Measurements from ENCODE around the gene GRIFIN.

Gene GRIFIN

GRCh38 chr7:2512713-2513112, 36.5 kb upstream of the GRIFIN start:
- DNase-seq (ENCODE audit: low read depth in 2 of 3, low spot score in 2 of 3): no peak

- no peak for DNase-seq (ENCODE audit: low read depth in 2 of 3, low spot score in 2 of 3)
Observed at GRCh38 chr7:2512179-2512661, 36.0 kb upstream of the GRIFIN start.

- no peak for DNase-seq (ENCODE audit: low read depth in 2 of 3, low spot score in 2 of 3)
Observed at GRCh38 chr7:2511769-2512168, 35.6 kb upstream of the GRIFIN start.

GRCh38 chr7:2510909-2511768, 34.9 kb upstream of the GRIFIN start:
- no peak for DNase-seq (ENCODE audit: low read depth in 2 of 3, low spot score in 2 of 3)

- DNase-seq (ENCODE audit: low read depth in 2 of 3, low spot score in 2 of 3): no peak
Observed at GRCh38 chr7:2510130-2510776, 34.1 kb upstream of the GRIFIN start.

GRCh38 chr7:2509298-2509906, 33.2 kb upstream of the GRIFIN start:
- no peak for DNase-seq (ENCODE audit: low read depth in 2 of 3, low spot score in 2 of 3)

DNA sequence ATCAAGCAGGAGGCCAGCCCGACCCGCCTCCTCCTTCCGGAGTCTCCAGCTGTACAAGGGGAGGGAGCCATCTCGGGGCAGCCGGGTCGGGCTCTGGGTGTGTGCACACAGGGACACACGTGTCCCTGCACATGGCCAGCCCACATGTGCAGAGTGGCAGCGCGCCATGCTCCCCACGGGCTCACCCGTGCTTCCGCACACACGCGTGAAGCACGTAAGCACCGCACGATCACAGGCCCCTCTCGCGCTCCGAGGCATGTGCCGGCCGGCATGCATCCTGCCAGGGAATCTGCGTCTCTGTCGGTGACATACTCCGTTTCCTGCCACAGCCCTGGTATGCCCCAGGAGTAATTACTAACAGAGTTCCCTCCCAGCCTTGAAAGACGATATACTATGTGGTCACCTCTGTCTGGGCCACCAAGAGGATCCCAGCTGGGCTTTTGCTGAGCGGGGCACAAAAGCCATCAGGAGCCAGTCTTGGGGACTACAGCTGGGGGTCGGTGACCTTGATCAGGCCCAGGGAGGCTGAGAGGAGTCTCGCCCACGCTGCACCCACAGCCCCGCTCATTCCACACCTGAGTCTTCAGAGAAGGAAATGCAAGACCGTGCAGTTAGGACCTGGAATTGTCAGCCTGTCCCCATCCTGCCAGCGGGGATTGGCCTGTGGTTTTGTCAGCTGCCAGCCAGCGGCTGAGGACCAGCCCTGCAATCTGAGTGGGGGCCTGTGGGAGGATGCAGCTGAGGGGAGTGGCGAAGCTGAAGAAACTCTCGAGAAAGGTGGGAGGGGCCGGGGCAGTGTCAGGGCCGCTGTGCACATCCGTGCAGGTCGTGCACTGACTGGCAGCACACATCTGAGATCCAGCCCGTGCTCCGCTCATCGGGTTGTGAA, 32.4 kb upstream of the GRIFIN start:
- no peak for DNase-seq (ENCODE audit: low read depth in 2 of 3, low spot score in 2 of 3)

GRCh38 chr7:2507917-2508306, 31.7 kb upstream of the GRIFIN start:
- no peak for DNase-seq (ENCODE audit: low read depth in 2 of 3, low spot score in 2 of 3)

- DNase-seq (ENCODE audit: low read depth in 2 of 3, low spot score in 2 of 3): no peak
Observed at GRCh38 chr7:2507208-2507916, 31.2 kb upstream of the GRIFIN start.

DNA sequence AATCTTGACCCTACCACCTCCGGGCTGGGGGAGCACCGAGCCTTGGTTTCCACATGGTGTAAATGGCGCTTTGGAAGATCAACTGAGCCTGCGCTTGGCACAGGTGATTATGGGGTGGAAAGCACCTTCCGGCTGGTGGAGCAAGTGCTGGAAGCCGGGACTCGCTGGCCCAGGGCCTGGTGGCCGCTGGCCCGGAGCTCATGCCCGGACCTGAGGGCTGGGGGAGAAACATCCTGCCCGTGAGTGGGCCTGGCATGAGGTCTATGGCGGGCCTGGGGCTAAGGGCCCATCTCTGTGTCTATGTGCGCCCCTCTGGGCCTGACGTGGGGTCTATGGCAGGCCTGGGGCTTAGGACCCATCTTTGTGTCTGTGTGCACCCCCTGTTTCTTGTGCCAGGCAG, 29.2 kb upstream of the GRIFIN start:
- DNase-seq (ENCODE audit: low read depth in 2 of 3, low spot score in 2 of 3): no peak

- no peak for DNase-seq (ENCODE audit: low read depth in 2 of 3, low spot score in 2 of 3)
Observed at GRCh38 chr7:2504889-2505375, 28.7 kb upstream of the GRIFIN start.

- DNase-seq (ENCODE audit: low read depth in 2 of 3, low spot score in 2 of 3): no peak
Observed at GRCh38 chr7:2504128-2504888, 28.1 kb upstream of the GRIFIN start.

GRCh38 chr7:2503056-2503941, 27.1 kb upstream of the GRIFIN start:
- DNase-seq (ENCODE audit: low read depth in 2 of 3, low spot score in 2 of 3): no peak

DNA sequence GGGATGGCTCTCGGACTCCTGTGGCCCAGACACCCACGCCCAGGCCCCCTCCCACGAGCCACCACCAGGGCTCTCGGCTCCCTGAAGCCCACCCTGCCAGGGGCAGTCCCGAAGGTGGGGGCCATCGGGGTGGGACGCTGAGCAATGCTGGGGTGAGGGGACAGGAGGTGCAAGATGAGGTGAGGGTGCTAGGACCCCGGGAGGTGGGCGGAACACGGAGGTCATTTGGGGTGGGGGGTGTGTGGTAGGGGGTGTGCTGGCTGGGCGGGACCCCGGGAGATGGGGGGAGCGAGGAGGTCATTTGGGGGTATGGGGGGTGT, 26.4 kb upstream of the GRIFIN start:
- no peak for DNase-seq (ENCODE audit: low read depth in 2 of 3, low spot score in 2 of 3)

- DNase-seq (ENCODE audit: low read depth in 2 of 3, low spot score in 2 of 3): no peak
Observed at GRCh38 chr7:2501947-2502646, 25.9 kb upstream of the GRIFIN start.

- DNase-seq (ENCODE audit: low read depth in 2 of 3, low spot score in 2 of 3): no peak
Observed at GRCh38 chr7:2500701-2501100, 24.5 kb upstream of the GRIFIN start.

GRCh38 chr7:2499719-2500430, 23.7 kb upstream of the GRIFIN start:
- no peak for DNase-seq (ENCODE audit: low read depth in 2 of 3, low spot score in 2 of 3)
